ENCODE measurements around the gene CPA1.

GRCh38 chr7:130352194-130353074 is 27.9 kb upstream of the CPA1 start:
- TF ChIP-seq CTCF (conservative IDR thresholded peaks at IDR 0.05) (no peak), EZH2 (IDR thresholded peaks at IDR 0.05; ENCODE audit: low read depth) (no peak)

All from PC-9 (cell line).